Stomach smooth muscle (tissue), 2 donors: ENCODE data around the gene ROPN1L.

Source experiments
- H3K27ac ChIP-seq: one replicate; pipeline ENCODE4 v1.7.0; 2013; ENCODE audit warnings: mild to moderate bottlenecking, low read length, inconsistent platforms
- H3K27me3 ChIP-seq, 2 donors: one replicate each; pipeline ENCODE4 v1.7.0; 2013; ENCODE audit warnings: low read length in 2 of 2; ENCODE audit not compliant: insufficient read depth in 2 of 2, control insufficient read depth in 1 of 2
- H3K36me3 ChIP-seq, 2 donors: one replicate each; pipeline ENCODE4 v1.7.0; 2013; ENCODE audit warnings: low read length in 2 of 2; ENCODE audit not compliant: control insufficient read depth in 2 of 2, insufficient read depth in 2 of 2
- H3K4me1 ChIP-seq: one replicate; pipeline ENCODE4 v1.7.0; 2013; ENCODE audit warnings: low read length; ENCODE audit not compliant: control insufficient read depth, insufficient read depth
- H3K4me3 ChIP-seq, 2 donors: one replicate each; pipeline ENCODE4 v1.7.0; 2013; ENCODE audit warnings: low read length in 2 of 2
- H3K9ac ChIP-seq, 2 donors: one replicate each; pipeline ENCODE4 v1.7.0; 2013; ENCODE audit warnings: low read length in 2 of 2, mild to moderate bottlenecking in 1 of 2
- H3K9me3 ChIP-seq, 2 donors: one replicate each; pipeline ENCODE4 v1.7.0; 2013; ENCODE audit warnings: low read length in 2 of 2; ENCODE audit not compliant: control insufficient read depth in 2 of 2
- donor health status: healthy.
- donor health status: Pancreatic carcinoma.

Gene ROPN1L

GRCh38 chr5:10479154-10479721 is 37.6 kb downstream of the ROPN1L start:
- Histone ChIP-seq H3K4me3 (no peak overlapping the region), H3K36me3 (no peaks in the 10 kb centered on the region), H3K9me3 (peaks cover 0 to 11% of the 10 kb centered on the region in 2 donors), H3K9ac (no peak overlapping the region), H3K4me1 (no peaks in the 10 kb centered on the region), H3K27me3 (peaks cover 0 to 6% of the 10 kb centered on the region in 2 donors), H3K27ac (no peak overlapping the region)

- Histone ChIP-seq H3K36me3 (no peaks in the 10 kb centered on the region), H3K27me3 (peaks cover 0 to 6% of the 10 kb centered on the region in 2 donors), H3K4me3 (no peak overlapping the region), H3K27ac (no peak overlapping the region), H3K9me3 (peaks cover 0 to 7% of the 10 kb centered on the region in 2 donors), H3K4me1 (no peaks in the 10 kb centered on the region), H3K9ac (no peak overlapping the region)
These were observed 38.7 kb downstream of the ROPN1L start for GRCh38 chr5:10480237-10480985.

- H3K4me1 ChIP-seq: no peaks in the 10 kb centered on the region
- no peak overlapping the region for H3K9ac ChIP-seq
- H3K4me3 ChIP-seq: no peak overlapping the region
- peaks cover 0 to 6% of the 10 kb centered on the region in 2 donors for H3K27me3 ChIP-seq
- H3K9me3 ChIP-seq: no peaks in the 10 kb centered on the region
- H3K27ac ChIP-seq: no peak overlapping the region
- H3K36me3 ChIP-seq: no peaks in the 10 kb centered on the region
These were observed 39.7 kb downstream of the ROPN1L start for GRCh38 chr5:10481241-10481935.

- H3K27me3 ChIP-seq: peaks cover 0 to 4% of the 10 kb centered on the region in 2 donors
- no peak overlapping the region for H3K4me3 ChIP-seq
- H3K36me3 ChIP-seq: no peaks in the 10 kb centered on the region
- H3K4me1 ChIP-seq: no peaks in the 10 kb centered on the region
- H3K9ac ChIP-seq: no peak overlapping the region
- no peak overlapping the region for H3K27ac ChIP-seq
- no peaks in the 10 kb centered on the region for H3K9me3 ChIP-seq
These were observed 41.3 kb downstream of the ROPN1L start for GRCh38 chr5:10482791-10483530.

GRCh38 chr5:10484774-10485141 is 43.1 kb downstream of the ROPN1L start:
- no peak overlapping the region for H3K27ac ChIP-seq
- H3K9ac ChIP-seq: no peak overlapping the region
- peaks cover 0 to 4% of the 10 kb centered on the region in 2 donors for H3K27me3 ChIP-seq
- no peaks in the 10 kb centered on the region for H3K4me1 ChIP-seq
- H3K4me3 ChIP-seq: no peak overlapping the region
- no peaks in the 10 kb centered on the region for H3K9me3 ChIP-seq
- no peaks in the 10 kb centered on the region for H3K36me3 ChIP-seq

GRCh38 chr5:10485142-10485795 is 43.6 kb downstream of the ROPN1L start:
- H3K9ac ChIP-seq: no peak overlapping the region
- no peaks in the 10 kb centered on the region for H3K4me1 ChIP-seq
- H3K27ac ChIP-seq: no peak overlapping the region

GRCh38 chr5:10485897-10486296 is 44.2 kb downstream of the ROPN1L start:
- no peaks in the 10 kb centered on the region for H3K9me3 ChIP-seq
- H3K4me1 ChIP-seq: no peaks in the 10 kb centered on the region
- H3K4me3 ChIP-seq: no peak overlapping the region
- peaks cover 0 to 4% of the 10 kb centered on the region in 2 donors for H3K27me3 ChIP-seq
- H3K27ac ChIP-seq: no peak overlapping the region
- no peak overlapping the region for H3K9ac ChIP-seq
- H3K36me3 ChIP-seq: no peaks in the 10 kb centered on the region

More at GRCh38 chr5:10485142-10485795, 43.6 kb downstream of the ROPN1L start:
- Histone ChIP-seq H3K9me3 (no peaks in the 10 kb centered on the region), H3K27me3 (peaks cover 0 to 4% of the 10 kb centered on the region in 2 donors), H3K36me3 (no peaks in the 10 kb centered on the region), H3K4me3 (no peak overlapping the region)

GRCh38 chr5:10486511-10487344 is 45.0 kb downstream of the ROPN1L start:
- no peak overlapping the region for H3K9ac ChIP-seq

GRCh38 chr5:10488144-10488543 is 46.5 kb downstream of the ROPN1L start:
- Histone ChIP-seq H3K4me1 (no peaks in the 10 kb centered on the region), H3K4me3 (no peak overlapping the region), H3K9me3 (no peaks in the 10 kb centered on the region), H3K27ac (no peak overlapping the region), H3K36me3 (no peaks in the 10 kb centered on the region), H3K27me3 (peaks cover 0 to 3% of the 10 kb centered on the region in 2 donors), H3K9ac (no peak overlapping the region)

More at GRCh38 chr5:10486511-10487344, 45.0 kb downstream of the ROPN1L start:
- H3K36me3 ChIP-seq: no peaks in the 10 kb centered on the region
- no peaks in the 10 kb centered on the region for H3K9me3 ChIP-seq
- no peaks in the 10 kb centered on the region for H3K27me3 ChIP-seq
- H3K4me1 ChIP-seq: no peaks in the 10 kb centered on the region
- H3K4me3 ChIP-seq: no peak overlapping the region
- H3K27ac ChIP-seq: no peak overlapping the region
